T1000 (cell line): ENCODE measurements around the gene HLA-F.

ENCODE experiments used
- DNase-seq: peaks from one replicate; lab custom pipeline; 2025; ENCODE audit warnings: mixed read lengths; lab: John Stamatoyannopoulos, UW

HLA-F gene

GRCh38 chr6:29763491-29764289 is 40.5 kb downstream of the HLA-F start:
- DNase-seq, result no peak

- DNase-seq, result no peak
These were observed 41.4 kb downstream of the HLA-F start for GRCh38 chr6:29764422-29765196.

GRCh38 chr6:29769336-29769735 is 46.1 kb downstream of the HLA-F start:
- no peak for DNase-seq

DNA sequence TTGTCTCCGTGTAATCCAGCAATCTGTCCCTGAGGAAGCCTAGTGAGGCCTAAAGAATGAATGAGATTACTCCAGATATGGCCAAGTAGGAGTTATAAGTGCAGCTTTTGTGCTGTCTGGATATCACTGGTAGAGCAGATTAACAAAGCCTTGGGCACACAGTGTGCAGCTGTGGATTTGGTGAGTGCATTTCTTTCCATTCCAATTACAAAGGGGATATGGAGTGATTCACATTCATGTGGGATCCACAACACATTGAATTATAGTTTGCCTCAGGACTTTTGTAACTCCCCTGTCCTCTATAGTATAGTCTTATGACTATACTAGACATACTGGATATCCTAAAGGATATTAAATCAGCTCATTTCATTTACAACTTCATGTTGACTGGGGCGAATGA is 47.1 kb downstream of the HLA-F start:
- DNase-seq, result no peak

- no peak for DNase-seq
These were observed 53.5 kb downstream of the HLA-F start for GRCh38 chr6:29776684-29777083.
